Body of pancreas (tissue), 4 donors: ENCODE data around the gene CLPX.

Source experiments
- POLR2A ChIP-seq, 3 donors: fragments of 450-650 bp; IDR thresholded peaks; one replicate each; pipeline ENCODE4 v1.6.1; 2016; ENCODE audit warnings: antibody characterized with exemption in 3 of 3, mild to moderate bottlenecking in 2 of 3
- TF ChIP-seq, protein P1 (sequence below), 7 experiments: fragments of 450-650 bp in 4 of 7; fragments of 200-600 bp in 3 of 7; sonication (generic) in 3 of 7; IDR thresholded peaks; one replicate each; pipeline ENCODE4 v1.5.1; 2016 to 2019; ENCODE audit warnings: antibody characterized with exemption in 7 of 7

GRCh38 chr15:65232520-65232919 lies 47.4 kb upstream of the CLPX start:
- TF ChIP-seq, protein P1, sequence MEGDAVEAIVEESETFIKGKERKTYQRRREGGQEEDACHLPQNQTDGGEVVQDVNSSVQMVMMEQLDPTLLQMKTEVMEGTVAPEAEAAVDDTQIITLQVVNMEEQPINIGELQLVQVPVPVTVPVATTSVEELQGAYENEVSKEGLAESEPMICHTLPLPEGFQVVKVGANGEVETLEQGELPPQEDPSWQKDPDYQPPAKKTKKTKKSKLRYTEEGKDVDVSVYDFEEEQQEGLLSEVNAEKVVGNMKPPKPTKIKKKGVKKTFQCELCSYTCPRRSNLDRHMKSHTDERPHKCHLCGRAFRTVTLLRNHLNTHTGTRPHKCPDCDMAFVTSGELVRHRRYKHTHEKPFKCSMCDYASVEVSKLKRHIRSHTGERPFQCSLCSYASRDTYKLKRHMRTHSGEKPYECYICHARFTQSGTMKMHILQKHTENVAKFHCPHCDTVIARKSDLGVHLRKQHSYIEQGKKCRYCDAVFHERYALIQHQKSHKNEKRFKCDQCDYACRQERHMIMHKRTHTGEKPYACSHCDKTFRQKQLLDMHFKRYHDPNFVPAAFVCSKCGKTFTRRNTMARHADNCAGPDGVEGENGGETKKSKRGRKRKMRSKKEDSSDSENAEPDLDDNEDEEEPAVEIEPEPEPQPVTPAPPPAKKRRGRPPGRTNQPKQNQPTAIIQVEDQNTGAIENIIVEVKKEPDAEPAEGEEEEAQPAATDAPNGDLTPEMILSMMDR (IDR thresholded peaks at IDR 0.05), result no peak
- TF ChIP-seq POLR2A (IDR thresholded peaks at IDR 0.05), result no peak
